ENCODE results near the gene NCKAP5. TPM values are rescaled to one million over a fixed set of nuclear protein-coding genes. Genes with fewer than 3 reads are reported as not detected.

The NCKAP5 gene
- total and polyA plus RNA-seq, 2 of the 8 experiments (the other 6 are each of a cell fraction or from before 2014, with no cell fraction given) = 0.27 to 0.86 TPM

- no peaks in the 10 kb centered on the region for H3K23me2 ChIP-seq (ENCODE audit: low read depth, low read length)
- no peak overlapping the region for H2AK5ac ChIP-seq (ENCODE audit: low read depth, low read length)
- H2BK5ac ChIP-seq (ENCODE audit: low read depth, low read length) = no peak overlapping the region
- no peak overlapping the region for H2AFZ ChIP-seq (ENCODE audit: low read length)
- H2BK120ac ChIP-seq (replicated peaks; ENCODE audit: low read depth, low read length) = no peak overlapping the region
- H3K36me3 ChIP-seq (ENCODE audit: control insufficient read depth in 2 of 4, insufficient read depth in 4 of 4, low read length in 3 of 4) = no peaks in the 10 kb centered on the region
- H4K20me1 ChIP-seq (replicated peaks in 1 of 2; ENCODE audit: control insufficient read depth in 1 of 2, insufficient read depth in 2 of 2, low read length in 2 of 2) = no peaks in the 10 kb centered on the region
- no peaks in the 10 kb centered on the region for H3K79me2 ChIP-seq (ENCODE audit: control insufficient read depth in 1 of 2, insufficient read depth in 2 of 2, low read length in 2 of 2)
- DNase-seq (ENCODE audit: low read depth in 1 of 2, low spot score in 2 of 2) (no peak), FAIRE-seq (no peak)
- POLR2A ChIA-PET (ENCODE audit: partially characterized antibody) = no interaction called here
- no peak overlapping the region for H3K27ac ChIP-seq (ENCODE audit: low read depth, low read length)
- H3K4me1 ChIP-seq (replicated peaks in 1 of 4; ENCODE audit: control insufficient read depth in 3 of 4, insufficient read depth in 4 of 4, low read length in 3 of 4) = peaks cover 0 to 7% (median 0%) of the 10 kb centered on the region in 4 experiments; a peak in 2 of 7 replicates
- no peak overlapping the region for H2BK20ac ChIP-seq (ENCODE audit: low read length)
- H3K14ac ChIP-seq (ENCODE audit: insufficient read length) = no peak overlapping the region
- WGBS, 2 experiments (ENCODE audit: extremely low coverage in 1 of 2, insufficient coverage in 1 of 2, insufficient read length in 1 of 2, insufficient replicate concordance in 2 of 2, low coverage in 1 of 2, low lambda C conversion rate in 2 of 2, missing lambda C conversion rate in 1 of 2) = 93% methylated on average over 6 of the region's 6 CpGs; no CpG with 5 or more reads in 1 of the 2 experiments
- no peak overlapping the region for H3K23ac ChIP-seq (ENCODE audit: insufficient read length)
- no peak overlapping the region for H4K91ac ChIP-seq (replicated peaks; ENCODE audit: insufficient read length, low read length)
- no peak overlapping the region for H2BK15ac ChIP-seq (ENCODE audit: low read length)
- H3K9ac ChIP-seq (replicated peaks in 1 of 4; ENCODE audit: extremely low read depth in 1 of 4, low read depth in 3 of 4, low read length in 3 of 4) = no peak overlapping the region
- no peak overlapping the region for H4K8ac ChIP-seq (ENCODE audit: extremely low read depth, insufficient read depth, low read length)
- H3K79me1 ChIP-seq (ENCODE audit: low read depth, low read length) = no peaks in the 10 kb centered on the region
- H3K9me3 ChIP-seq (ENCODE audit: insufficient read depth in 2 of 2, low read depth in 1 of 2, low read length in 1 of 2) = no peaks in the 10 kb centered on the region
- H4K5ac ChIP-seq (ENCODE audit: insufficient read length, low read depth, low read length) = no peak overlapping the region
- CTCF ChIA-PET (ENCODE audit: partially characterized antibody) = no interaction called here
- no peak overlapping the region for H3K4me3 ChIP-seq (ENCODE audit: extremely low read depth in 1 of 4, insufficient read depth in 2 of 4, low read depth in 3 of 4, low read length in 4 of 4)
- H3K18ac ChIP-seq (ENCODE audit: extremely low read depth, low read length) = no peak overlapping the region
- H2BK12ac ChIP-seq (ENCODE audit: low read depth, low read length) = no peak overlapping the region
- no peak overlapping the region for H3K4me2 ChIP-seq (ENCODE audit: insufficient read depth in 1 of 2, low read depth in 2 of 2, low read length in 2 of 2)
- H3K27me3 ChIP-seq (replicated peaks in 1 of 4; ENCODE audit: control insufficient read depth in 3 of 4, extremely low read depth in 1 of 4, insufficient read depth in 3 of 4, low read length in 3 of 4) = no peaks in the 10 kb centered on the region
- no peak overlapping the region for H3K56ac ChIP-seq (replicated peaks; ENCODE audit: insufficient read length, low read depth, low read length)
- H3K4ac ChIP-seq (replicated peaks; ENCODE audit: insufficient read length, low read depth, low read length) = no peak overlapping the region
- no peak for TF ChIP-seq KDM5A (IDR thresholded peaks at IDR 0.05; ENCODE audit: low read length)
- TF ChIP-seq GABPA (IDR thresholded peaks at IDR 0.05; ENCODE audit: borderline replicate concordance, insufficient read depth, low read length) = no peak
- TF ChIP-seq RBBP5 (IDR thresholded peaks at IDR 0.05; ENCODE audit: borderline replicate concordance, low read depth, low read length) = no peak
- no peak for TF ChIP-seq RXRA (IDR thresholded peaks at IDR 0.05; ENCODE audit: insufficient read depth, low read depth, low read length)
- TF ChIP-seq BCL11A (IDR thresholded peaks at IDR 0.05; ENCODE audit: low read depth in 2 of 2, low read length in 2 of 2) = no peak
- no peak for TF ChIP-seq TBP (IDR thresholded peaks at IDR 0.05; ENCODE audit: low read depth, low read length)
- TF ChIP-seq EZH2 (IDR thresholded peaks at IDR 0.05; ENCODE audit: low read depth, low read length, severe bottlenecking) = no peak
- no peak for TF ChIP-seq POU5F1 (IDR thresholded peaks at IDR 0.05; ENCODE audit: low read depth, low read length)
- no peak for TF ChIP-seq BACH1 (IDR thresholded peaks at IDR 0.05; ENCODE audit: low read length)
- no peak for TF ChIP-seq SIX5 (IDR thresholded peaks at IDR 0.05; ENCODE audit: low read depth, low read length)
- TF ChIP-seq SP4 (IDR thresholded peaks at IDR 0.05; ENCODE audit: low read length) = no peak
- no peak for TF ChIP-seq CTCF (IDR thresholded peaks at IDR 0.05; ENCODE audit: control extremely low read depth in 1 of 3, insufficient read depth in 1 of 3, low read depth in 1 of 3, low read length in 3 of 3)
- no peak for TF ChIP-seq NANOG (IDR thresholded peaks at IDR 0.05; ENCODE audit: insufficient read depth, low read depth, low read length, poor library complexity, severe bottlenecking)
These were observed 223.4 kb downstream of the NCKAP5 start for GRCh38 chr2:133344849-133345248.
